Activated naive CD8-positive, alpha-beta T cell treated with anti-CD3 and anti-CD28 coated beads, Interleukin-2, amount 10 ng/mL, durations not matched to agents 7 days and 5 days (primary cell): ENCODE data around the gene ZFYVE16. TPM values are rescaled to one million over a fixed set of nuclear protein-coding genes. Genes with fewer than 3 reads are reported as not detected.

Experiments used
- ATAC-seq: fragments of 150-1000 bp; cut with Tn5 transposase; one replicate; pipeline ENCODE4 v1.10.0; 2021; ENCODE audit warnings: low read depth, moderate library complexity
- POLR2A ChIA-PET: fragments of 350-600 bp; sonication (Branson Sonifier 250); formaldehyde crosslinking; loops from one replicate; lab custom pipeline; 2021; ENCODE audit warnings: antibody characterized with exemption; lab: Charles Lee
- DNase-seq: peaks from one replicate; pipeline ENCODE4 v3.0.0; 2021
- H3K27ac Mint-ChIP-seq: one replicate; pipeline ENCODE4 v1.8.0; 2022; ENCODE audit warnings: mild to moderate bottlenecking, mixed read lengths
- H3K27me3 Mint-ChIP-seq: one replicate; pipeline ENCODE4 v1.8.0; 2022; ENCODE audit warnings: mild to moderate bottlenecking, moderate library complexity, mixed read lengths
- H3K36me3 Mint-ChIP-seq: one replicate; pipeline ENCODE4 v1.8.0; 2021; ENCODE audit warnings: mild to moderate bottlenecking, mixed read lengths
- H3K4me1 Mint-ChIP-seq: one replicate; pipeline ENCODE4 v1.8.0; 2021; ENCODE audit warnings: mixed read lengths
- H3K4me3 Mint-ChIP-seq: one replicate; pipeline ENCODE4 v1.8.0; 2022; ENCODE audit warnings: mild to moderate bottlenecking, moderate library complexity, mixed read lengths
- H3K9me3 Mint-ChIP-seq: one replicate; pipeline ENCODE4 v1.8.0; 2021; ENCODE audit warnings: mixed read lengths
- total RNA-seq, 2 experiments: library from RNA; stranded (reverse); gene quantifications; one replicate each; pipeline ENCODE4 v1.2.3, GENCODE V29; 2021

ZFYVE16 gene
- total RNA-seq, 2 experiments from 2014 or later: 17.4 to 20.8 TPM

DNA sequence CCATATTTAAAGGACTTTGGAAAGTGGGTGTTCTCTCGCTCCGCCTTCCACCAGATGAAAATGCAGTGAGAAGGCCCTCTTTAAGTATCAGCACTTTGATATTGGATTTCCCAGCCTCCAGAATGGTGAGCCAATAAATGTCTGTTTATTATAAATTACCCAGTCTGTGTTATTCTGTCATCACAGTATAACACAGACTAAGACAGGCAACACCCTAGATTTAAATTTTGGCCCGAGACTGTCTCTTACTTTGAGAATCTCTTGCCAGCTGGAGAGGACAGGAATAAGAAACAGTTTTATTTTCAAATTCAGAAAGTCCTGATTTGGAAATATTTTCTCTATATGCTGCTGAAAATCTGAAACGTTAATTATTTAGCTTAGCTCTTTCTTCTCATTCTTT is 101.5 kb downstream of the ZFYVE16 start:
- Mint-ChIP-seq H3K27ac (no peak overlapping the region), H3K9me3 (no peaks in the 10 kb centered on the region), H3K27me3 (peaks cover 5% of the 10 kb centered on the region), H3K4me3 (no peak overlapping the region), H3K36me3 (no peaks in the 10 kb centered on the region), H3K4me1 (no peaks in the 10 kb centered on the region)
- ATAC-seq (no peak), DNase-seq (no peak)
- POLR2A ChIA-PET: no interaction called here

- peaks cover 5% of the 10 kb centered on the region for H3K27me3 Mint-ChIP-seq
- no peak overlapping the region for H3K4me3 Mint-ChIP-seq
- ATAC-seq (no peak), DNase-seq (no peak)
- H3K27ac Mint-ChIP-seq: no peak overlapping the region
- POLR2A ChIA-PET: no interaction called here
- H3K4me1 Mint-ChIP-seq: no peaks in the 10 kb centered on the region
- no peaks in the 10 kb centered on the region for H3K36me3 Mint-ChIP-seq
- no peaks in the 10 kb centered on the region for H3K9me3 Mint-ChIP-seq
Measured at GRCh38 chr5:80516826-80517225, 109.0 kb downstream of the ZFYVE16 start.

Other genes starting within 250 kb of the ZFYVE16 start
- gene SERINC5, start 152.0 kb upstream of the ZFYVE16 start, total RNA-seq: 10 to 100 TPM; 70.2 to 78.3 TPM
- not detected for gene SPZ1, start 88.1 kb upstream of the ZFYVE16 start, total RNA-seq
- 1 to 10 TPM in 1 of 2 experiments, not detected in 1; 1.0 TPM for gene FAM151B, start 80.0 kb downstream of the ZFYVE16 start, total RNA-seq
- gene ANKRD34B, start 162.2 kb downstream of the ZFYVE16 start, total RNA-seq: not detected
- gene MSH3, start 246.6 kb downstream of the ZFYVE16 start, total RNA-seq: 10 to 100 TPM; 18.1 to 18.6 TPM
- gene DHFR, start 246.9 kb downstream of the ZFYVE16 start, total RNA-seq: 10 to 100 TPM; 63.6 to 67.4 TPM